K562 (cell line): ENCODE data around the gene SOS1. TPM values are rescaled to one million over a fixed set of nuclear protein-coding genes. Genes with fewer than 3 reads are reported as not detected.

ENCODE experiments used
- ATAC-seq: fragments of 200-7000 bp; cut with Tn5 transposase; 3 replicates; pipeline ENCODE4 v1.9.1; 2020; ENCODE audit warnings: moderate library complexity
- BruUV-seq: library from RNA; stranded (reverse); fragments of 400-500 nt; replicated peaks from 2 replicates; lab custom pipeline; 2021; lab: Mats Ljungman, UMichigan
- CTCF ChIA-PET: fragments of 300-600 bp; formaldehyde crosslinking; extraction: SDS; loops from one replicate; lab custom pipeline; 2021; ENCODE audit warnings: low intra/inter-chr PET ratio; lab: Yijun Ruan, JAX
- POLR2A ChIA-PET: fragments of 300-600, 350-650 bp; sonication (Branson Sonifier 250); formaldehyde crosslinking; extraction: SDS; loops from one replicate; lab custom pipeline; 2021; ENCODE audit warnings: antibody characterized with exemption, inconsistent platforms; lab: Yijun Ruan, JAX
- DNase-seq, 4 experiments: peaks; one replicate each; pipeline versions ENCODE4 v3.0.0 to v3.0.0-alpha.2; 2011 to 2018; ENCODE audit warnings: low spot score in 3 of 4, mixed read lengths in 3 of 4; ENCODE audit errors: extremely low read depth in 1 of 4
- FAIRE-seq: peaks from 2 replicates; lab custom pipeline; 2011; peaks lifted over from hg19 to GRCh38; lab: Jason Lieb, UNC
- H2AFZ ChIP-seq: 2 replicates; pipeline ENCODE4 v1.6.0; 2011; ENCODE audit warnings: low read depth, low read length, control low read depth, inconsistent platforms
- H3K27ac ChIP-seq: fragments of 200-600 bp; 3 replicates; pipeline ENCODE4 v1.8.0; 2011; ENCODE audit warnings: low read depth, mild to moderate bottlenecking, control low read depth, inconsistent platforms, low read length, moderate library complexity, mixed read lengths; ENCODE audit errors: extremely low read depth
- H3K27me3 ChIP-seq, 2 experiments: fragments of 300-600 bp in 1 of 2; 2 replicates in 1 of 2; 3 replicates in 1 of 2; pipeline versions ENCODE4 v1.6.0 to v1.8.0; 2011; ENCODE audit warnings: inconsistent platforms in 2 of 2, low read length in 2 of 2, mild to moderate bottlenecking in 1 of 2, mixed read lengths in 1 of 2, moderate library complexity in 1 of 2; ENCODE audit not compliant: control insufficient read depth in 2 of 2, insufficient read depth in 2 of 2
- H3K36me3 ChIP-seq: fragments of 300-600 bp; 3 replicates; pipeline ENCODE4 v1.8.0; 2011; ENCODE audit warnings: mild to moderate bottlenecking, low read length, inconsistent platforms; ENCODE audit not compliant: control insufficient read depth, insufficient read depth
- H3K4me1 ChIP-seq, 2 experiments: fragments of 200-600 bp in 1 of 2; replicated peaks in 1 of 2; 2 replicates in 1 of 2; 3 replicates in 1 of 2; pipeline versions ENCODE4 v1.5.1 to v1.8.0; 2011; ENCODE audit warnings: inconsistent platforms in 2 of 2, low read length in 2 of 2, mild to moderate bottlenecking in 1 of 2, mixed read lengths in 1 of 2, moderate library complexity in 1 of 2; ENCODE audit not compliant: control insufficient read depth in 2 of 2, insufficient read depth in 2 of 2
- H3K4me2 ChIP-seq: 2 replicates; pipeline ENCODE4 v1.6.1; 2011; ENCODE audit warnings: low read length, control low read depth, inconsistent platforms, mixed read lengths; ENCODE audit not compliant: insufficient read depth
- H3K4me3 ChIP-seq: fragments of 200-600 bp; sonication (generic), shearing (Covaris generic); 2 replicates; pipeline ENCODE4 v1.5.1; 2016; ENCODE audit warnings: control low read depth, inconsistent platforms
- H3K79me2 ChIP-seq: fragments of 200-600 bp; 3 replicates; pipeline ENCODE4 v1.8.0; 2011; ENCODE audit warnings: low read length, inconsistent platforms; ENCODE audit not compliant: control insufficient read depth, insufficient read depth
- H3K9ac ChIP-seq, 2 experiments: 2 replicates each; pipeline versions ENCODE4 v1.6.0 to v1.6.1; 2011; ENCODE audit warnings: low read depth in 2 of 2, low read length in 2 of 2, control low read depth in 1 of 2, inconsistent platforms in 1 of 2, mild to moderate bottlenecking in 1 of 2, mixed read lengths in 1 of 2; ENCODE audit not compliant: insufficient read depth in 1 of 2
- H3K9me1 ChIP-seq: one replicate; pipeline ENCODE4 v1.6.0; 2011; ENCODE audit warnings: inconsistent platforms, mild to moderate bottlenecking, low read length, moderate library complexity; ENCODE audit not compliant: control insufficient read depth, insufficient read depth
- H3K9me3 ChIP-seq: replicated peaks from 2 replicates; pipeline ENCODE4 v1.5.1; 2011; ENCODE audit warnings: low read depth, low read length, inconsistent platforms; ENCODE audit not compliant: control insufficient read depth, insufficient read depth
- H4K20me1 ChIP-seq: replicated peaks from 2 replicates; pipeline ENCODE4 v1.6.1; 2011; ENCODE audit warnings: low read length, inconsistent platforms, mixed read lengths; ENCODE audit not compliant: control insufficient read depth, insufficient read depth
- PCBP2 ChIP-seq: fragments of 200-400 bp; formaldehyde crosslinking; IDR thresholded peaks from 2 replicates; pipeline ENCODE4 v1.6.1; 2018; ENCODE audit warnings: low read length, low read depth, mild to moderate bottlenecking, moderate library complexity; ENCODE audit not compliant: poor library complexity, severe bottlenecking
- PHB2 ChIP-seq: fragments of 450-650 bp; IDR thresholded peaks from 2 replicates; pipeline ENCODE4 v1.6.1; 2017; ENCODE audit warnings: low read depth
- RNF2 ChIP-seq: sonication (generic); IDR thresholded peaks from 2 replicates; pipeline ENCODE4 v1.6.1; 2016
- ZNF121 ChIP-seq: sonication (generic); formaldehyde crosslinking; conservative IDR thresholded peaks from 2 replicates; pipeline ENCODE4 v1.8.0; 2022; ENCODE audit warnings: missing genetic modification reagents
- ZNF639 ChIP-seq, 2 experiments: fragments of 200-800 bp in 1 of 2; sonication (Bioruptor generic) in 1 of 2; sonication (generic) in 1 of 2; formaldehyde crosslinking in 1 of 2; IDR thresholded peaks in 1 of 2; conservative IDR thresholded peaks in 1 of 2; 2 replicates each; pipeline versions ENCODE4 v1.5.0 to v1.6.1; 2016 to 2020; ENCODE audit warnings: missing compliant biosample characterization in 1 of 2, missing genetic modification characterization in 1 of 2, missing genetic modification reagents in 1 of 2
- ZZZ3 ChIP-seq: fragments of 450-650 bp; IDR thresholded peaks from 2 replicates; pipeline ENCODE4 v1.6.1; 2016; ENCODE audit warnings: antibody characterized with exemption, mild to moderate bottlenecking, moderate library complexity
- WGBS: fragments of 100-300 bp; shearing (Covaris generic); methylation state at CpG from one replicate; pipeline ENCODE4 v1.1.6; 2016; ENCODE audit warnings: low coverage, mixed read lengths; ENCODE audit not compliant: insufficient coverage; ENCODE audit errors: missing lambda C conversion rate; 5-methylcytosine and 5-hydroxymethylcytosine counted together
- in situ Hi-C: fragments of 300-500 bp; cut with MboI; formaldehyde crosslinking; loops from 4 replicates; pipeline ENCODE4 v1.15.0; 2018; ENCODE audit warnings: inconsistent platforms, mixed read lengths
- intact Hi-C: fragments of 100-400 bp; cut with micrococcal nuclease; formaldehyde crosslinking; loops from 2 replicates; pipeline ENCODE4 v1.14.2; 2022
- polyA plus RNA-seq, 8 experiments: library from polyadenylated mRNA; depleted of rRNA in 4 of 8; stranded (reverse) in 5 of 8; unstranded in 3 of 8; fragments of >200 nt; fragmentation: Nextera tagmentation in 2 of 8; fragmentation: Illumina TruSeq in 1 of 8; extraction: Ambion mirVana in 2 of 8; extraction: Trizol in 1 of 8; gene quantifications; 2 replicates each; pipeline versions ENCODE4 v1.2.1 to v1.2.3, GENCODE V29; 2011 to 2014; ENCODE audit warnings: inconsistent platforms in 1 of 8, missing spikeins in 1 of 8
- total RNA-seq, 7 experiments: library from RNA; depleted of rRNA in 6 of 7; stranded (reverse); fragments of >200 nt in 6 of 7; fragmentation: Illumina TruSeq in 2 of 7; extraction: Trizol in 2 of 7; gene quantifications; 2 replicates each; pipeline versions ENCODE4 v1.2.1 to v1.2.3, GENCODE V29; 2011 to 2021; ENCODE audit warnings: low replicate concordance in 1 of 7

SOS1 gene
- total and polyA plus RNA-seq, 9 of the 15 experiments (the other 6 are each of a cell fraction or from before 2014, with no cell fraction given), result 2.5 to 27.1 (median 16.3) TPM

- no peak for FAIRE-seq
- ATAC-seq, result no peak
- no peak for DNase-seq
- Histone ChIP-seq H3K79me2 (no peaks in the 10 kb centered on the region), H3K4me3 (no peak overlapping the region), H3K4me2 (no peak overlapping the region), H3K36me3 (no peaks in the 10 kb centered on the region), H3K27me3 (peaks cover 32 to 38% of the 10 kb centered on the region in 2 experiments; a peak in 4 of 5 replicates), H3K9me3 (no peaks in the 10 kb centered on the region), H3K27ac (no peak overlapping the region), H3K4me1 (no peaks in the 10 kb centered on the region), H4K20me1 (no peaks in the 10 kb centered on the region), H3K9ac (no peak overlapping the region), H3K9me1 (no peaks in the 10 kb centered on the region), H2AFZ (no peak overlapping the region)
- WGBS, result 41% methylated on average over 5 of the region's 5 CpGs
- in situ Hi-C loops, result no loop called here
- intact Hi-C loops, result no loop called here
- ChIA-PET POLR2A (no interaction called here), CTCF (no interaction called here)
- TF ChIP-seq PCBP2, result no peak
- TF ChIP-seq ZZZ3, result no peak
- TF ChIP-seq ZNF121 (CRISPR knock-in tag), result no peak
- TF ChIP-seq PHB2, result no peak
- BruUV-seq, result no TSS peak
These were observed 154.8 kb downstream of the SOS1 start for GRCh38 chr2:38966006-38966405.

GRCh38 chr2:38960609-38961320, 160.1 kb downstream of the SOS1 start:
- Histone ChIP-seq H3K27ac (no peak overlapping the region), H3K9me1 (no peaks in the 10 kb centered on the region), H3K4me2 (no peak overlapping the region), H3K27me3 (peaks cover 14 to 28% of the 10 kb centered on the region in 2 experiments), H3K79me2 (no peaks in the 10 kb centered on the region), H3K4me3 (no peak overlapping the region), H4K20me1 (no peaks in the 10 kb centered on the region), H3K9ac (no peak overlapping the region), H3K36me3 (no peaks in the 10 kb centered on the region), H3K4me1 (peaks cover 0 to 8% of the 10 kb centered on the region in 2 experiments; a peak in 2 of 5 replicates), H2AFZ (no peak overlapping the region), H3K9me3 (no peaks in the 10 kb centered on the region)
- ChIA-PET POLR2A (interaction anchor here (0.7 to 1.4 kb wide), 3 partner anchors 13 to 286 kb away, joined by 3 to 5 read pairs (median 5); no protein-coding TSS in a partner anchor), CTCF (no interaction called here)
- no TSS peak for BruUV-seq
- in situ Hi-C loops (no loop called here), intact Hi-C loops (no loop called here)
- WGBS, result 43% methylated on average over 18 of the region's 34 CpGs
- FAIRE-seq, result peak; percentile 6
- DNase-seq, result no peak
- no peak for TF ChIP-seq ZNF639 (CRISPR knock-in tag; conservative IDR thresholded peaks at IDR 0.05 in 1 of 2, IDR thresholded peaks at IDR 0.05 in 1 of 2)
- TF ChIP-seq RNF2, result no peak
- ATAC-seq, result no peak
